ENCODE measurements around the gene PTPN7.
"Not testable (repeated sequence)": the region's sequence is repeated elsewhere in the genome, so short reads cannot be mapped to it uniquely, and the experiment has no call there.

PTPN7 gene

DNA sequence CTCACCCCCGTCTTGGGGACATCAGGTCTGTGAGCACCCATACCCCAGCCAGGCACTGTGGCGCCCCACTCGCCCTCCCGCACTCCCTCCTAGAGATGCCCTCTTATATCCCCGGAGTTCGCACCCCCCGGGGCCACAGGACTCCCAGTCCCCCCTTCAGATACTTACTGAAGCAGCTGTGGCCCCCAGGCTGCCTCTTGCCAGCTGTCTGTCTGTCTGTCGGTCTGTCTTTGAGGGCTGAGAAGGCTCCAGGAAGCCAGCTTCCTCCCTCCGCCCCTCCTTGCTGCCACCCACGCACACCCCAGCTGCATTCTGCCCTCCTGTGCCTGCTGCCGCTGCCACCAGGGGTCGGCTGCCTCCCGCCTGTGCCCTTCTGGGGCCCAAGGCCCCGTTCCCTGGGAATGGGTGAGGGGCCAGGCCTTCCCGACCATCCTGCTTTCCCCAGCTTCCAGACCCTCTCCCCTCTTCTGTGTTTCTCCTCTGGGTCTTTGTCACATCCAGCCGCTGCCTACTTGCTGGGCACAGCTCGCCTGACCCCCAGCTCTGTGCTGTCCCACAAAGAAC, at the start of gene PTPN7:
PTPN7 (minus strand) TSS at position 226 of the 564 bp plus-strand sequence. CDS start 1,200 bp downstream, outside the sequence.
- peak; percentile 76 for DNase-seq

DNA sequence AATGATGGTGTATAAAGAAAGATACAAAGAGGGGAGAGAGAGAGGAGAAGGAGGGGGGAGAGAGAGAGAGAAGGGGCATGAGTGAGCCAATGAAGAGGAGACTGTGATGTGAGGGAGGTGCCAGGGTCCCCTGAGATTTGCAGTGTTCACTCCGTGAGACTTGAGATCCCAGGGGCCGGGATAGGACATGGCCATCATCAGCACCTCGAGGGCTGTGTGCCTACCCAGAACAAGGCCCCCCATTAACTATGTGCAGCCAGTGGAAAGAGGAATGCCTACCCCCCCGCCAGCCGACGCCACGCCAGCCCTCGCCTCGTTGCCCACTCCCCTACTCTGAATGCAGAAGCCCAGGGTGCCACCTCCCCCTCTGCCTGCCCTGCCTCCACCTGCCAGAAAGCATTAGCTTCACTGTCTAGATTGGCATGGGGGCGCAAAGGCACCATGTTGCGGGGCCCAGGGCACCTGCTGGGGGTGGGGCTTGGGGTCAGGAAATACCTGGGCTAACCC, 48.0 kb upstream of the PTPN7 start:
- DNase-seq = no peak

DNA sequence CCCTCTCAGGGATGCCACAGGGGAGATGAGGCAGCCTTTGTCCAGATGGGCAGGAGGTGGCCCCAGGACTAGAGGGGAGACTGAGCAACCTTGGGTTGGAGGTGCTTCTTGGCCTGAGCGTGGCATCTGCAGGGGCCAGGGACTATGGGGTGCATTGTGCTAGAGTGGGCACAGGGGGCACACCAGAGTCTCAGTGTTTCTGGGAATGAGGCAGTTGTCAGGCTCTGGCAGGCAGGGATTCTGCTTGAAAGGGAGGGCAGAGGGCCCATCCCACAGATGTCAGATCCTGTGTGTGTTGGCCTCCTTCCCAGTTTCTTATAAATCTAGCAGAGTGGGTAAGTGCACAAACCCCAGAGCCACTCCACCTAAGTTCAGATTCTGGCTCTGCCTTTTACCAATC, 46.9 kb upstream of the PTPN7 start:
- DNase-seq = no peak

GRCh38 chr1:202205523-202206190, 45.3 kb upstream of the PTPN7 start:
- DNase-seq = no peak

DNA sequence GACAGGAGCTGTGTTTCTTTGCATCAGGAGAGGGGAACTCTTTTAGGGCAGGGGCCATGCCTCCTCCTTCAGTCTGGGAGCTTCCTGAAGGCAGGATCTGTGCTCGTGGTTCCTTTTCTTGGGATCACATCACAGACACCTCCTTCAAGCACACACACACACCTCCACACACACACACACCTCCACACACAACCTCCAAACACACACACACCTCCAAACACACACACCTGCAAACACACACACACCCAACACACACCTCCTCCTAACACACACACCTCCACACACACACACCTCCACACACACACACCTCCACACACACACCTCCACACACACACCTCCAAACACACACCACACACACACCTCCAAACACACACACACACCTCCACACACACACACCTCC, 43.7 kb upstream of the PTPN7 start:
- no peak for DNase-seq

DNA sequence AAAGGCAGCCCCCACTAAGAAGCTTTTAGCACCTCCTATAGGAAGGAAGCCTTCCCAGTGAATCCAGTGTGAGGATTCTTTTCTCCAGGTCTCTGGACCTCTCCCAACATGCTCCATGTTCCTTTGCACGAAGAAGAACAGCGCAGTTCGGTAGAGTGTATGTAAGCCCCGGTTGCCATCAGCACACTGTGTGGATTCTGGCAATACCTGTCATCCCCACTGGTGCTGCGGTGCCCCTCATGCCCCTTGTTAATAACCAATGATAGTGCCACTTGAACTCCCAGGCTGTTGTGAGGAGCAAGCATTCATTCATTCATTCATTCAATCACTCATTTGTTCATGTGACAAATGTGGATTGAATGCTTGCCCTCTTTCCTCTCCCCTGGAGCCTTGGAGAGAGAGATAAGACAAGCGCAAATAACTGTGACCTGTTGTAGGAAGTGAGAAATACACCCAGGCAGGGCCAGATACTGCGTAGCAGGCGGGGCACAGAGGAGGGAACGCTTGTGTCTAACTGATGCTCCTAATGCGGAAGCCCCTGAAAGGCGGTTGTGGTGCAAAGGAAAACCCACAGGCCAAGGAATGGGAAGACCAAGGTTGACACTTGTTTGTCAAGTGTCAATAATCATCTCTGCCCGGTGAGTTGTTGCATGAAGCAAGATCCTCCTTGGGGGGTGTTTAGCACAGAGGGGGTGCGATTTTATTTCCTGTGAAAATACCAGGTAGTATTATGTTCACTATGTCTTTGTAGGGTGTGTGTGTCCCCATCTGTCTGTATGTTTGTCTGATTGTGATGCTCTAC, 43.0 kb upstream of the PTPN7 start:
- no peak for DNase-seq

DNA sequence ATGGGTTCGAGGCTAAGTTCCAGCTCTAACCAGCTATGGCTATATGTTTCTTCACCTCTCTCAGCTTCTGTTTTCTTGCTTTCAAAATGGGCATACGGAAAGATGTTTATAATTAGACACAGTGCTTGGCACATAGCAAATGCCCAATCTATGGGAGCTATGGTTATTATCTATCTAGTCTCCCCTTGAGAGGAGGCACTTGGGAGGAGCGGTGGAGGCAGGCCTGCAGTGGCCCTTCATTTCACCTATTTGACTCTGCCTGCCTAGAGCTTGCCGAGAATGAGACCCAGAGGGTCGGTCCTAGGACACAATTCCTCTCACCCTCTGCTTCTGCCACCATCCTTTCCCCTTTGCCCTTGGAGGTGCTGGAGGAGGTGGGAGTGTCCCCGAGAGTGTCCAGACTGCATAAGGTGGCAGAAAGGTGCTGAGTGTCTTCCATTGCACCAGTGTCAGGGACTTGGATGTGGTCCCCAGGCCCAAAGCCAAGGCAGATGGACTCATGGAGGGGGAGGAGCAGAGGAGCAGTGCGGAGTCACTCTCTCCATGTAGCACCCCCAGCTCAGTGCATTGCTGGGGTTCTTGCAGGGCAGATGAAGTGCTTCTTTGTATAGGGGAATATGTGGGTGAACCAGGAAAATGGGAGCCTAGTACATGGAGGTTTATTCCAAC, 42.2 kb upstream of the PTPN7 start:
- DNase-seq = no peak

- DNase-seq = no peak
Measured at GRCh38 chr1:202201971-202202370, 41.6 kb upstream of the PTPN7 start.

- DNase-seq = no peak
Measured at GRCh38 chr1:202201266-202201665, 40.9 kb upstream of the PTPN7 start.

GRCh38 chr1:202200669-202201068, 40.3 kb upstream of the PTPN7 start:
- no peak for DNase-seq

GRCh38 chr1:202200112-202200548, 39.7 kb upstream of the PTPN7 start:
- no peak for DNase-seq

GRCh38 chr1:202199040-202199889, 38.9 kb upstream of the PTPN7 start:
- no peak for DNase-seq

- no peak for DNase-seq
Measured at GRCh38 chr1:202198366-202198724, 37.9 kb upstream of the PTPN7 start.

GRCh38 chr1:202197653-202198365, 37.4 kb upstream of the PTPN7 start:
- no peak for DNase-seq

DNA sequence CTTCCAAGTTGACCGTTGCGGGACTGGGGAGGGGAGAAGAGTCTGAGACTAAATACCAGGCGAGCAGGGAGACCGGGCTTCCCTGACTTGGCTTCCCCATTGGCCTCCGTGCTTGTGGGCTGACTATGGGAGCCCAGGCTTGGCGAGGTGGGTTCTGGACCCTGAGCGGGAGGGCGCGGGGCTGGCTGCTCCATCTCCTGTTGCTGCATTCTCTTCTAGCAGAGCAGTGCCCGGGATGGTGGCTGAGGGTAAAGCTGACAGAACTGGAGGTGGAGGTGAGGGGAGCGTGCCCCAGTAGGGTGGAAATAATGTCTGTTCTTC, 33.9 kb upstream of the PTPN7 start:
- DNase-seq = no peak

GRCh38 chr1:202193614-202194327, 33.4 kb upstream of the PTPN7 start, which contains the start of gene LGR6:
Gene LGR6, plus strand, starts transcription at chr1:202193799. Its CDS starts 191 bp downstream, at chr1:202193990.
- DNase-seq = no peak

- peak; percentile 23 for DNase-seq
Measured at GRCh38 chr1:202192770-202193613, 32.6 kb upstream of the PTPN7 start.

DNA sequence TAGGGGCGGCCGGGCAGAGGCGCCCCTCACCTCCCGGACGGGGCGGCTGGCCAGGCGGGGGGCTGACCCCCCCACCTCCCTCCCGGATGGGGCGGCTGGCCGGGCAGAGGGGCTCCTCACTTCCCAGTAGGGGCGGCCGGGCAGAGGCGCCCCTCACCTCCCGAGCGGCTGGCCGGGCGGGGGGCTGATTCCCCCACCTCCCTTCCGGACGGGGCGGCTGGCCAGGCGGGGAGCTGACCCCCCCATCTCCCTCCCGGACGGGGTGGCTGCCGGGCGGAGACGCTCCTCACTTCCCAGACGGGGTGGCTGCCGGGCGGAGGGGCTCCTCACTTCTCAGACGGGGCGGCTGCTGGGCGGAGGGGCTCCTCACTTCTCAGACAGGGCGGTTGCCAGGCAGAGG, 31.0 kb upstream of the PTPN7 start:
- not testable (repeated sequence) for DNase-seq

DNA sequence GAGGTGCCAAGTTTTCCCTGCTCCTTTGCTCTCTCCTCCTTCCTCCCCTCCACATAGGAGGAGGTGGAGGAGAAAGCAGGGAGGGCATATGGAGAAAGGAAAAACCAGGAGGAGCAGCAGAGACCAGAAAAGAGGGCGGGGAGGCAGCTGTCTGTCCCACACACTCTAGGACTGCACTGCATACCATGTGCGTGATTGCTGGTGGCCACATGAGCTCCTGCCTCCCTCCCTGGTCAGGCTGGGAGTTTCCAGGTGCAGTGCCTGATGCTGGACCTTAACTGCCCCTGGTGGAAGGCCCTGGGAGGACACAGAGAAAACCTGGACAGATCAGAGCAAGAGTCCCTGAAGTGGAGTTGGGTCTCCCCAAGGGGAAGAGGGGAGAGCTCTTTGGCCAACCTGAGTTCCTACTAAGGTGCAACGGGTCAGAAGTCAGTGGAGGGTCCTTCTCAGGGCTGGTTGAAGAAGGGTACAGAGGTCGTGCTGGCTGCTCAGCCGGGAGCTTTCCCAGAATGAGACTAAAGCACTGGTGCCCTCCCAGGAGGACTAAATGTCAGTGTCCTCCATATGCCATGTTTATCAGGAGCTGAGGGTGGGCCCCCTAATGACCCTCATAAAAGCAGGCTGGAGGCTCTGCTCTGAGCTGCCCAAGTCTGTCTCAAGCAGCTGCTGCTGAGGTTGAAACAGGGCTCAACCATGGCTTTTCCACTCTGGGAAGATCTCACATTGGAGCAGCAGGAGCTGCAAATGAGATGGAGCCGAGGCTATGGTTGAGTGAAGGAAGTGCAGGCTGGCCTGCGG, 29.7 kb upstream of the PTPN7 start:
- DNase-seq = no peak

Measured in activated CD4-positive, alpha-beta T cell treated with anti-CD3 and anti-CD28 coated beads for 1 hour (primary cell).